HepG2 (cell line): ENCODE data around the gene ELF2. TPM values are rescaled to one million over a fixed set of nuclear protein-coding genes. Genes with fewer than 3 reads are reported as not detected.
A peak's percentile ranks its signal among the peaks of the same experiment; 100 is the strongest.

ENCODE experiments used
- BHLHE40 ChIP-seq: IDR thresholded peaks from 2 replicates; pipeline ENCODE4 v1.6.1; 2011; ENCODE audit warnings: low read length, improper control_type of control experiment
- BRD4 ChIP-seq: sonication (generic); formaldehyde crosslinking; IDR thresholded peaks from 2 replicates; pipeline ENCODE4 v1.4.0; 2020; ENCODE audit warnings: missing genetic modification reagents
- DNMT3B ChIP-seq: conservative IDR thresholded peaks from 2 replicates; pipeline ENCODE4 v1.6.1; 2016; ENCODE audit warnings: missing biosample characterization, control low read depth
- ELF4 ChIP-seq: sonication (generic); formaldehyde crosslinking; IDR thresholded peaks from 2 replicates; pipeline ENCODE4 v1.5.0; 2020; ENCODE audit warnings: missing genetic modification reagents, mild to moderate bottlenecking, moderate library complexity, borderline replicate concordance
- ESRRA ChIP-seq: sonication (generic); formaldehyde crosslinking; IDR thresholded peaks from 2 replicates; pipeline ENCODE4 v1.5.1; 2020; ENCODE audit warnings: mild to moderate bottlenecking, low read depth, missing genetic modification reagents
- GATA4 ChIP-seq: sonication (generic); IDR thresholded peaks from 2 replicates; pipeline ENCODE4 v1.6.1; 2016; ENCODE audit warnings: antibody characterized with exemption, low read depth, borderline replicate concordance
- HOXA9 ChIP-seq: sonication (generic); formaldehyde crosslinking; IDR thresholded peaks from 2 replicates; pipeline ENCODE4 v1.8.1; 2022; ENCODE audit warnings: missing genetic modification reagents, mild to moderate bottlenecking, moderate library complexity, borderline replicate concordance
- KDM5A ChIP-seq: fragments of 200-600 bp; sonication (generic); IDR thresholded peaks from 2 replicates; pipeline ENCODE4 v1.7.0; 2018; ENCODE audit warnings: antibody characterized with exemption, mild to moderate bottlenecking, low read length, borderline replicate concordance
- MAZ ChIP-seq, 2 experiments: sonication (generic) in 1 of 2; formaldehyde crosslinking in 1 of 2; IDR thresholded peaks; 2 replicates each; pipeline versions ENCODE4 v1.5.0 to v1.6.1; 2012 to 2020; ENCODE audit warnings: low read depth in 2 of 2, mild to moderate bottlenecking in 2 of 2, borderline replicate concordance in 1 of 2, improper control_type of control experiment in 1 of 2, low read length in 1 of 2, missing genetic modification reagents in 1 of 2, moderate library complexity in 1 of 2
- NFATC3 ChIP-seq: sonication (generic); formaldehyde crosslinking; IDR thresholded peaks from 2 replicates; pipeline ENCODE4 v1.5.1; 2020; ENCODE audit warnings: mild to moderate bottlenecking, missing genetic modification reagents
- NR1H2 ChIP-seq: sonication (generic); formaldehyde crosslinking; IDR thresholded peaks from 2 replicates; pipeline ENCODE4 v1.8.1; 2022; ENCODE audit warnings: low read depth, missing genetic modification reagents, borderline replicate concordance
- PATZ1 ChIP-seq: sonication (generic); formaldehyde crosslinking; IDR thresholded peaks from 2 replicates; pipeline ENCODE4 v1.4.0; 2020; ENCODE audit warnings: missing genetic modification reagents
- PHF5A ChIP-seq: IDR thresholded peaks from one replicate; pipeline ENCODE4 v1.6.1; 2018; ENCODE audit warnings: low read depth, missing genetic modification reagents; ENCODE audit not compliant: unreplicated experiment
- SSRP1 ChIP-seq: IDR thresholded peaks from 2 replicates; pipeline ENCODE4 v1.6.1; 2016; ENCODE audit warnings: control low read depth
- TSC22D2 ChIP-seq: sonication (generic); formaldehyde crosslinking; IDR thresholded peaks from 2 replicates; pipeline ENCODE4 v1.5.1; 2020; ENCODE audit warnings: missing genetic modification reagents, mild to moderate bottlenecking, borderline replicate concordance
- XBP1 ChIP-seq: sonication (generic); formaldehyde crosslinking; IDR thresholded peaks from 2 replicates; pipeline ENCODE4 v1.5.0; 2020; ENCODE audit warnings: missing genetic modification reagents
- ZKSCAN8 ChIP-seq: IDR thresholded peaks from 2 replicates; pipeline ENCODE4 v1.6.1; 2016; ENCODE audit warnings: borderline replicate concordance, missing genetic modification reagents, missing compliant biosample characterization
- ZNF460 ChIP-seq: sonication (generic); formaldehyde crosslinking; IDR thresholded peaks from 2 replicates; pipeline ENCODE4 v1.5.1; 2020; ENCODE audit warnings: missing genetic modification reagents, mild to moderate bottlenecking, borderline replicate concordance
- ZNF576 ChIP-seq: sonication (generic); formaldehyde crosslinking; IDR thresholded peaks from 2 replicates; pipeline ENCODE4 v1.4.0; 2020; ENCODE audit warnings: mild to moderate bottlenecking, missing genetic modification reagents
- ZNF607 ChIP-seq: sonication (generic); formaldehyde crosslinking; IDR thresholded peaks from 2 replicates; pipeline ENCODE4 v1.5.1; 2020; ENCODE audit warnings: missing genetic modification reagents, mild to moderate bottlenecking, borderline replicate concordance
- ZNF616 ChIP-seq: sonication (generic); formaldehyde crosslinking; IDR thresholded peaks from 2 replicates; pipeline ENCODE4 v1.5.0; 2020; ENCODE audit warnings: low read depth, mild to moderate bottlenecking, missing genetic modification reagents
- ZSCAN29 ChIP-seq: sonication (generic); formaldehyde crosslinking; conservative IDR thresholded peaks from 2 replicates; pipeline ENCODE4 v1.4.0; 2020; ENCODE audit warnings: mild to moderate bottlenecking, missing genetic modification reagents
- polyA plus RNA-seq, 8 experiments: library from polyadenylated mRNA; depleted of rRNA in 3 of 8; stranded (reverse) in 7 of 8; unstranded in 1 of 8; fragments of >200 nt; fragmentation: Illumina TruSeq in 4 of 8; extraction: Trizol in 4 of 8; gene quantifications; 2 replicates each; pipeline versions ENCODE4 v1.2.1 to v1.2.3, GENCODE V29; 2011 to 2016; ENCODE audit warnings: low read depth in 4 of 8, missing spikeins in 1 of 8, mixed read lengths in 1 of 8; ENCODE audit not compliant: insufficient read depth in 1 of 8
- total RNA-seq, 5 experiments: library from RNA; depleted of rRNA; stranded (reverse); fragments of >200 nt; fragmentation: Illumina TruSeq; extraction: Trizol; gene quantifications; 2 replicates each; pipeline ENCODE4 v1.2.3, GENCODE V29; 2016; ENCODE audit warnings: low read depth in 1 of 5
- TF ChIP-seq, protein P1 (sequence below): sonication (generic); formaldehyde crosslinking; IDR thresholded peaks from 2 replicates; pipeline ENCODE4 v1.4.0; 2020; ENCODE audit warnings: missing genetic modification reagents
- TF ChIP-seq, protein P2 (sequence below): sonication (generic); formaldehyde crosslinking; IDR thresholded peaks from 2 replicates; pipeline ENCODE4 v1.5.0; 2020; ENCODE audit warnings: missing genetic modification reagents
- TF ChIP-seq, protein P3 (sequence below): sonication (generic); formaldehyde crosslinking; IDR thresholded peaks from 2 replicates; pipeline ENCODE4 v1.4.0; 2020; ENCODE audit warnings: mild to moderate bottlenecking, missing genetic modification reagents

The ELF2 gene
- total and polyA plus RNA-seq, 2 of the 13 experiments (the other 11 are each of a cell fraction or from before 2014, with no cell fraction given), result 28.6 to 35.4 TPM

DNA sequence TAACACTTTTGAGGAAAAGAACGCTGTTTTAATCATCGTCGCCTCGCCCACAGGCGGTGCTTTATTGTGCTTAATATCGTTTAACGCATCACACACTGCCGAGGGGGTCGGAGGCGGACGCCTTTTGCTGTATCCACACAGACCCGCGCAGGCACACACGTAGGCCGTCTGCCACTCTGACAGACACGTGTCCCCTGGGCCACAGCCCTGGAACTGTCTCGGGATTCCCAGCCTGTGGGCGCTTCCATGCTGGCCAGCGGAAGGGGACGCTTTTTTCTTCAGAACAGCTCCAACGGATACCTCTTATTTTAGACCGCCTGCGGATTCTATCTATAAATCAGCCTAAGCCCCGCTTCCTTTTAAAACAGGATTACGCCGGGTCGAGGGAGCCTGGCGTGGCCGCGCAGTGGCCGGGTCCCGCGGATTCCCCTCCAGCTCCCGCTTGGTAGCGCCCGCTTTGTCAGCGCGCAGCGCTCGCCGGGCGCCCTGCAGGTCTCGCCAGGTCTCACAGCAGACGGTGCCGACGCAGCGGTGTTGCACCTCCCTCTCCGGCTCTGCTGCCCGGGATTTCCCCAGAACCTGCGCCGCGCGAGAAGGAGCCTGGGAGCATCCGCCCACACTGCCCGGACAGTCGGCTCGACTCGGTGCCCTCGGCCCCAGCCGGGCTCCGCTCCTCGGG, 161.6 kb downstream of the ELF2 start, which contains the start of gene NOCT (continued):
- TF ChIP-seq ESRRA (CRISPR knock-in tag) (no peak), KDM5A (no peak; the same call in 1 of the 2 replicates), DNMT3B (no peak), BRD4 (CRISPR knock-in tag) (peak; percentile 67), BHLHE40 (peak; percentile 95), ZNF607 (CRISPR knock-in tag) (peak; percentile 84; the same call in 1 of the 2 replicates), TSC22D2 (CRISPR knock-in tag) (no peak), SSRP1 (CRISPR knock-in tag) (no peak), ZSCAN29 (no peak), PATZ1 (no peak), ELF4 (CRISPR knock-in tag) (no peak), GATA4 (no peak; the same call in 1 of the 2 replicates), ZKSCAN8 (no peak), ZNF576 (CRISPR knock-in tag) (no peak), MAZ (IDR thresholded peaks at IDR 0.05; ENCODE audit: borderline replicate concordance, low read depth, low read length) (no peak), MAZ (CRISPR knock-in tag; IDR thresholded peaks at IDR 0.05; ENCODE audit: low read depth) (peak; percentile 66; the same call in 1 of the 2 replicates), HOXA9 (peak; percentile 78; the same call in 1 of the 2 replicates), PHF5A (no peak), ZNF616 (CRISPR knock-in tag) (peak; percentile 31; the same call in 1 of the 2 replicates), ZNF460 (CRISPR knock-in tag) (no peak), NFATC3 (0 out of 2 replicates have a peak, but pooled peaks have one; percentile 22), XBP1 (CRISPR knock-in tag) (no peak), NR1H2 (no peak)
- TF ChIP-seq, protein P1, sequence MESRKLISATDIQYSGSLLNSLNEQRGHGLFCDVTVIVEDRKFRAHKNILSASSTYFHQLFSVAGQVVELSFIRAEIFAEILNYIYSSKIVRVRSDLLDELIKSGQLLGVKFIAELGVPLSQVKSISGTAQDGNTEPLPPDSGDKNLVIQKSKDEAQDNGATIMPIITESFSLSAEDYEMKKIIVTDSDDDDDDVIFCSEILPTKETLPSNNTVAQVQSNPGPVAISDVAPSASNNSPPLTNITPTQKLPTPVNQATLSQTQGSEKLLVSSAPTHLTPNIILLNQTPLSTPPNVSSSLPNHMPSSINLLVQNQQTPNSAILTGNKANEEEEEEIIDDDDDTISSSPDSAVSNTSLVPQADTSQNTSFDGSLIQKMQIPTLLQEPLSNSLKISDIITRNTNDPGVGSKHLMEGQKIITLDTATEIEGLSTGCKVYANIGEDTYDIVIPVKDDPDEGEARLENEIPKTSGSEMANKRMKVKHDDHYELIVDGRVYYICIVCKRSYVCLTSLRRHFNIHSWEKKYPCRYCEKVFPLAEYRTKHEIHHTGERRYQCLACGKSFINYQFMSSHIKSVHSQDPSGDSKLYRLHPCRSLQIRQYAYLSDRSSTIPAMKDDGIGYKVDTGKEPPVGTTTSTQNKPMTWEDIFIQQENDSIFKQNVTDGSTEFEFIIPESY (CRISPR knock-in tag), result no peak
- TF ChIP-seq, protein P2, sequence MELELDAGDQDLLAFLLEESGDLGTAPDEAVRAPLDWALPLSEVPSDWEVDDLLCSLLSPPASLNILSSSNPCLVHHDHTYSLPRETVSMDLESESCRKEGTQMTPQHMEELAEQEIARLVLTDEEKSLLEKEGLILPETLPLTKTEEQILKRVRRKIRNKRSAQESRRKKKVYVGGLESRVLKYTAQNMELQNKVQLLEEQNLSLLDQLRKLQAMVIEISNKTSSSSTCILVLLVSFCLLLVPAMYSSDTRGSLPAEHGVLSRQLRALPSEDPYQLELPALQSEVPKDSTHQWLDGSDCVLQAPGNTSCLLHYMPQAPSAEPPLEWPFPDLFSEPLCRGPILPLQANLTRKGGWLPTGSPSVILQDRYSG, result no peak
- TF ChIP-seq, protein P3, sequence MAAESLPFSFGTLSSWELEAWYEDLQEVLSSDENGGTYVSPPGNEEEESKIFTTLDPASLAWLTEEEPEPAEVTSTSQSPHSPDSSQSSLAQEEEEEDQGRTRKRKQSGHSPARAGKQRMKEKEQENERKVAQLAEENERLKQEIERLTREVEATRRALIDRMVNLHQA (CRISPR knock-in tag), result no peak
